Fibroblast of upper back skin (primary cell): ENCODE data around the gene PPP1R12C.
"Not testable (repeated sequence)": the region's sequence is repeated elsewhere in the genome, so short reads cannot be mapped to it uniquely, and the experiment has no call there.

Experiments
- DNase-seq: peaks from one replicate; pipeline ENCODE4 v3.0.0-alpha.2; 2013

Gene PPP1R12C

GRCh38 chr19:55070466-55071128 lies 46.8 kb downstream of the PPP1R12C start:
- DNase-seq, result no peak

- DNase-seq, result no peak
Measured at GRCh38 chr19:55069865-55070197, 47.6 kb downstream of the PPP1R12C start.

- DNase-seq, result no peak
Measured at GRCh38 chr19:55068950-55069864, 48.2 kb downstream of the PPP1R12C start.

GRCh38 chr19:55067869-55068268 lies 49.6 kb downstream of the PPP1R12C start:
- no peak for DNase-seq

- no peak for DNase-seq
Measured at GRCh38 chr19:55066107-55066709, 51.2 kb downstream of the PPP1R12C start.

GRCh38 chr19:55065516-55065915 lies 51.9 kb downstream of the PPP1R12C start:
- DNase-seq, result not testable (repeated sequence)

- DNase-seq, result no peak
Measured at GRCh38 chr19:55063492-55063843, 54.0 kb downstream of the PPP1R12C start.

GRCh38 chr19:55062735-55063491 lies 54.5 kb downstream of the PPP1R12C start, which contains the start of gene RDH13:
Gene RDH13 (minus strand): TSS chr19:55063148. CDS start chr19:55063032, 116 bp downstream.
- DNase-seq, result peak; percentile 93

GRCh38 chr19:55060287-55060686 lies 57.1 kb downstream of the PPP1R12C start:
- DNase-seq, result not testable (repeated sequence)

- DNase-seq, result no peak
Measured at GRCh38 chr19:55058781-55059610, 58.4 kb downstream of the PPP1R12C start.

- DNase-seq, result no peak
Measured at GRCh38 chr19:55056827-55057226, 60.6 kb downstream of the PPP1R12C start.

- no peak for DNase-seq
Measured at GRCh38 chr19:55053735-55054134, 63.7 kb downstream of the PPP1R12C start.

- no peak for DNase-seq
Measured at GRCh38 chr19:55050749-55051532, 66.5 kb downstream of the PPP1R12C start.

GRCh38 chr19:55048446-55048845 lies 69.0 kb downstream of the PPP1R12C start:
- DNase-seq, result no peak

- DNase-seq, result no peak
Measured at GRCh38 chr19:55047951-55048350, 69.5 kb downstream of the PPP1R12C start.

GRCh38 chr19:55046975-55047622 lies 70.3 kb downstream of the PPP1R12C start:
- DNase-seq, result no peak

- no peak for DNase-seq
Measured at GRCh38 chr19:55044771-55045716, 72.4 kb downstream of the PPP1R12C start.

GRCh38 chr19:55044286-55044685 lies 73.2 kb downstream of the PPP1R12C start:
- DNase-seq, result no peak

- no peak for DNase-seq
Measured at GRCh38 chr19:55042688-55043087, 74.7 kb downstream of the PPP1R12C start.

- DNase-seq, result no peak
Measured at GRCh38 chr19:55042344-55042678, 75.1 kb downstream of the PPP1R12C start.
